ENCODE results near the gene SH3TC2.

Gene SH3TC2

GRCh38 chr5:149027636-149028035 lies 35.2 kb downstream of the SH3TC2 start:
- Histone ChIP-seq H3K9ac (no peak overlapping the region), H3K27ac (no peak overlapping the region), H3K79me2 (ENCODE audit: insufficient read depth, low read depth) (no peaks in the 10 kb centered on the region), H2AFZ (ENCODE audit: low read depth) (no peak overlapping the region), H3K27me3 (ENCODE audit: insufficient read depth, low read depth) (no peaks in the 10 kb centered on the region), H3K4me2 (no peak overlapping the region), H3K4me3 (IDR thresholded peaks at IDR 0.05; ENCODE audit: insufficient read depth, low read depth, low read length) (no peak overlapping the region), H3K4me1 (ENCODE audit: low read depth, poor library complexity, severe bottlenecking) (peaks cover 29% of the 10 kb centered on the region), H4K20me1 (ENCODE audit: insufficient read depth) (no peaks in the 10 kb centered on the region), H3K36me3 (ENCODE audit: insufficient read depth) (no peaks in the 10 kb centered on the region)
- TF ChIP-seq CTCF (conservative IDR thresholded peaks at IDR 0.05; ENCODE audit: low read depth, low read length), result no peak

- no peaks in the 10 kb centered on the region for H3K27me3 ChIP-seq (ENCODE audit: insufficient read depth, low read depth)
- H3K79me2 ChIP-seq (ENCODE audit: insufficient read depth, low read depth), result no peaks in the 10 kb centered on the region
- no peak overlapping the region for H3K4me3 ChIP-seq (IDR thresholded peaks at IDR 0.05; ENCODE audit: insufficient read depth, low read depth, low read length)
- no peaks in the 10 kb centered on the region for H4K20me1 ChIP-seq (ENCODE audit: insufficient read depth)
- H2AFZ ChIP-seq (ENCODE audit: low read depth), result no peak overlapping the region
- no peak overlapping the region for H3K4me2 ChIP-seq
- H3K9ac ChIP-seq, result no peak overlapping the region
- peaks cover 4% of the 10 kb centered on the region for H3K4me1 ChIP-seq (ENCODE audit: low read depth, poor library complexity, severe bottlenecking)
- TF ChIP-seq CTCF (conservative IDR thresholded peaks at IDR 0.05; ENCODE audit: low read depth, low read length), result no peak
- no peaks in the 10 kb centered on the region for H3K36me3 ChIP-seq (ENCODE audit: insufficient read depth)
- no peak overlapping the region for H3K27ac ChIP-seq
Measured at GRCh38 chr5:149024943-149025342, 37.9 kb downstream of the SH3TC2 start.

GRCh38 chr5:149024477-149024876 lies 38.4 kb downstream of the SH3TC2 start:
- TF ChIP-seq CTCF (conservative IDR thresholded peaks at IDR 0.05; ENCODE audit: low read depth, low read length), result no peak
- no peaks in the 10 kb centered on the region for H4K20me1 ChIP-seq (ENCODE audit: insufficient read depth)
- no peaks in the 10 kb centered on the region for H3K79me2 ChIP-seq (ENCODE audit: insufficient read depth, low read depth)
- no peaks in the 10 kb centered on the region for H3K27me3 ChIP-seq (ENCODE audit: insufficient read depth, low read depth)
- no peaks in the 10 kb centered on the region for H3K36me3 ChIP-seq (ENCODE audit: insufficient read depth)
- no peak overlapping the region for H3K9ac ChIP-seq
- H3K4me1 ChIP-seq (ENCODE audit: low read depth, poor library complexity, severe bottlenecking), result no peaks in the 10 kb centered on the region
- no peak overlapping the region for H3K27ac ChIP-seq
- H3K4me3 ChIP-seq (IDR thresholded peaks at IDR 0.05; ENCODE audit: insufficient read depth, low read depth, low read length), result no peak overlapping the region
- no peak overlapping the region for H3K4me2 ChIP-seq
- H2AFZ ChIP-seq (ENCODE audit: low read depth), result no peak overlapping the region

- Histone ChIP-seq H3K4me1 (ENCODE audit: low read depth, poor library complexity, severe bottlenecking) (no peaks in the 10 kb centered on the region), H3K36me3 (ENCODE audit: insufficient read depth) (no peaks in the 10 kb centered on the region), H3K27ac (no peak overlapping the region), H3K79me2 (ENCODE audit: insufficient read depth, low read depth) (no peaks in the 10 kb centered on the region), H3K27me3 (ENCODE audit: insufficient read depth, low read depth) (no peaks in the 10 kb centered on the region), H4K20me1 (ENCODE audit: insufficient read depth) (no peaks in the 10 kb centered on the region), H3K4me3 (IDR thresholded peaks at IDR 0.05; ENCODE audit: insufficient read depth, low read depth, low read length) (no peak overlapping the region), H2AFZ (ENCODE audit: low read depth) (no peak overlapping the region), H3K4me2 (no peak overlapping the region), H3K9ac (no peak overlapping the region)
- no peak for TF ChIP-seq CTCF (conservative IDR thresholded peaks at IDR 0.05; ENCODE audit: low read depth, low read length)
Measured at GRCh38 chr5:149022200-149022599, 40.7 kb downstream of the SH3TC2 start.

Data from KMS-11 (cell line).